GM19025 (cell line): Measurements from ENCODE around the gene PERP.

Source experiments
- ATAC-seq: cut with Tn5 transposase; IDR thresholded peaks from one replicate; pipeline ENCODE4 v1.9.1; 2021; ENCODE audit warnings: mild to moderate bottlenecking, low read depth, moderate library complexity; ENCODE audit not compliant: unreplicated experiment

The PERP gene

GRCh38 chr6:138073264-138073663 lies 34.0 kb downstream of the PERP start:
- ATAC-seq: no peak

DNA sequence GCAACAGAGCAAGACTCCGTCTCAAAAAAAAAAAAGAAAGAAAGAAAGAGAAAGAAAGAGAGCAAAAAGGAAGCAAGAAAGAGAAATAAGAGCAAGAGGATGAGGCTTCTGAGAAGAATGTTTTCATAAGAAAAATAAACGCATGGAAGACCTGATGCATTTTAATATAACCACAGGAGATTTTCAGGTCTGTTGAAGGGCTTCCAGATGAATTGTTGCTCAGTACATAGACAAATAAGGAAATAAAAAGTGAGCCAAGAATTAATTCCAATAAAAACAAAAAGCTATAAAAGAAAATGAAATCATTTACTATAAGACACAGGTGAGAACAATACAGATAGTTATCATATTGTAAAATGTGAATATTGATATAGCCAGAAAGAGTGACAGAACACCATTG lies 43.5 kb downstream of the PERP start:
- ATAC-seq: no peak

- no peak for ATAC-seq
Measured at GRCh38 chr6:138054982-138055381, 52.2 kb downstream of the PERP start.

GRCh38 chr6:138052783-138053182 lies 54.4 kb downstream of the PERP start:
- ATAC-seq: no peak

DNA sequence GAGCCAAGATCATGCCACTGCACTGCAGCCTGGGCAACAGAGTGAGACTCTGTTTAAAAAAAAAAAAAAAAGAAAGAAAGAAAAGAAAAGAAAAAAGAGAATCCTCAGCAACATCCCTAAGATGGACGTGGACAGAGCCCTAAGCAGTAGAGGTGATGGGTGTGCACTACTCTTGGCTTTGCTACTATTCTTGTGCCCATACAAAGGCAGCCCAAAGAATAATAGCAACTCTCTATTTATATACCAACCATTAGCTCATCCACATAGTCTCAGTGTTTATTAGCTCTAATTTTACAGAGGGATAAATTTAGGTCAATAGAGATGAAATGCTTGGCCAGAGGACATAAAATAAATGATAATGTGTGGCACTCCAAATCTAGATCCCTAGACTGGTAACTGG lies 62.2 kb downstream of the PERP start:
- ATAC-seq: no peak

- ATAC-seq: no peak
Measured at GRCh38 chr6:138044458-138044857, 62.8 kb downstream of the PERP start.
